GM12878 (cell line): Measurements from ENCODE around the gene DIP2B. TPM values are rescaled to one million over a fixed set of nuclear protein-coding genes. Genes with fewer than 3 reads are reported as not detected.
A peak's percentile ranks its signal among the peaks of the same experiment; 100 is the strongest.

Experiments used
- ASH2L ChIP-seq: fragments of 300-600, 200-600 bp; sonication (generic); IDR thresholded peaks from 2 replicates; pipeline ENCODE4 v1.6.1; 2017; ENCODE audit warnings: low read depth, mild to moderate bottlenecking, borderline replicate concordance
- ATF7 ChIP-seq: fragments of 450-650 bp; IDR thresholded peaks from 2 replicates; pipeline ENCODE4 v1.6.1; 2016; ENCODE audit warnings: low read depth, mild to moderate bottlenecking
- BACH1 ChIP-seq: fragments of 450-650 bp; IDR thresholded peaks from 2 replicates; pipeline ENCODE4 v1.6.1; 2017; ENCODE audit warnings: mild to moderate bottlenecking, borderline replicate concordance
- BCLAF1 ChIP-seq: fragments of 450-650 bp; IDR thresholded peaks from 2 replicates; pipeline ENCODE4 v1.6.1; 2017; ENCODE audit warnings: antibody characterized with exemption, mild to moderate bottlenecking, moderate library complexity
- CEBPZ ChIP-seq: fragments of 150-350 bp; IDR thresholded peaks from 2 replicates; pipeline ENCODE4 v1.6.1; 2016; ENCODE audit warnings: low read depth, low read length
- CHD1 ChIP-seq: IDR thresholded peaks from 2 replicates; pipeline ENCODE4 v1.6.1; 2012; ENCODE audit warnings: low read depth, low read length, improper control_type of control experiment
- ESRRA ChIP-seq: IDR thresholded peaks from 2 replicates; pipeline ENCODE4 v1.6.1; 2012; ENCODE audit warnings: mild to moderate bottlenecking, low read length, improper control_type of control experiment
- MYC ChIP-seq: IDR thresholded peaks from 2 replicates; pipeline ENCODE4 v1.6.1; 2011; ENCODE audit warnings: mild to moderate bottlenecking, low read length, moderate library complexity, inconsistent platforms; ENCODE audit not compliant: insufficient read depth, insufficient replicate concordance, insufficient read length, severe bottlenecking
- PAX8 ChIP-seq: fragments of 450-650 bp; IDR thresholded peaks from 2 replicates; pipeline ENCODE4 v1.6.1; 2017; ENCODE audit warnings: mild to moderate bottlenecking, moderate library complexity
- RBBP5 ChIP-seq: fragments of 200-600 bp; sonication (generic); conservative IDR thresholded peaks from 2 replicates; pipeline ENCODE4 v1.6.1; 2016
- RUNX3 ChIP-seq: IDR thresholded peaks from 2 replicates; pipeline ENCODE4 v1.6.1; 2012; ENCODE audit warnings: low read length, inconsistent platforms
- STAT1 ChIP-seq: fragments of 450-650 bp; conservative IDR thresholded peaks from 2 replicates; pipeline ENCODE4 v1.6.1; 2014; ENCODE audit warnings: antibody characterized with exemption, mild to moderate bottlenecking
- USF1 ChIP-seq: IDR thresholded peaks from 2 replicates; pipeline ENCODE4 v1.6.1; 2011; ENCODE audit warnings: borderline replicate concordance, low read depth, mild to moderate bottlenecking, moderate library complexity, mixed read lengths, low read length; ENCODE audit not compliant: insufficient read depth; ENCODE audit errors: extremely low read length
- ZBTB4 ChIP-seq: fragments of 450-650 bp; formaldehyde crosslinking; IDR thresholded peaks from 2 replicates; pipeline ENCODE4 v1.4.0; 2022; ENCODE audit warnings: mild to moderate bottlenecking, moderate library complexity
- polyA plus RNA-seq, 11 experiments: library from polyadenylated mRNA; depleted of rRNA in 4 of 11; unstranded in 6 of 11; stranded (reverse) in 5 of 11; fragments of >200 nt; fragmentation: Nextera tagmentation in 4 of 11; fragmentation: Illumina TruSeq in 1 of 11; extraction: Ambion mirVana in 4 of 11; extraction: Trizol in 1 of 11; gene quantifications; 1 replicate in 1 of 11; 2 replicates in 10 of 11; pipeline versions ENCODE4 v1.2.1 to v1.2.3, GENCODE V29; 2011 to 2016; ENCODE audit warnings: inconsistent platforms in 2 of 11, missing spikeins in 2 of 11, low read depth in 1 of 11
- total RNA-seq, 4 experiments: library from RNA; depleted of rRNA in 3 of 4; stranded (reverse); fragments of >200 nt in 3 of 4; fragmentation: Illumina TruSeq in 1 of 4; extraction: Trizol in 1 of 4; gene quantifications; 2 replicates each; pipeline versions ENCODE4 v1.2.1 to v1.2.3, GENCODE V29; 2013 to 2021
- TF ChIP-seq, protein P1 (sequence below): fragments of 450-650 bp; formaldehyde crosslinking; IDR thresholded peaks from 2 replicates; pipeline ENCODE4 v1.5.0; 2022; ENCODE audit warnings: mild to moderate bottlenecking, missing genetic modification characterization

The DIP2B gene
- total and polyA plus RNA-seq, 10 of the 15 experiments (the other 5 are each of a cell fraction or from before 2014, with no cell fraction given): 4.5 to 30.0 (median 18.6) TPM

DNA sequence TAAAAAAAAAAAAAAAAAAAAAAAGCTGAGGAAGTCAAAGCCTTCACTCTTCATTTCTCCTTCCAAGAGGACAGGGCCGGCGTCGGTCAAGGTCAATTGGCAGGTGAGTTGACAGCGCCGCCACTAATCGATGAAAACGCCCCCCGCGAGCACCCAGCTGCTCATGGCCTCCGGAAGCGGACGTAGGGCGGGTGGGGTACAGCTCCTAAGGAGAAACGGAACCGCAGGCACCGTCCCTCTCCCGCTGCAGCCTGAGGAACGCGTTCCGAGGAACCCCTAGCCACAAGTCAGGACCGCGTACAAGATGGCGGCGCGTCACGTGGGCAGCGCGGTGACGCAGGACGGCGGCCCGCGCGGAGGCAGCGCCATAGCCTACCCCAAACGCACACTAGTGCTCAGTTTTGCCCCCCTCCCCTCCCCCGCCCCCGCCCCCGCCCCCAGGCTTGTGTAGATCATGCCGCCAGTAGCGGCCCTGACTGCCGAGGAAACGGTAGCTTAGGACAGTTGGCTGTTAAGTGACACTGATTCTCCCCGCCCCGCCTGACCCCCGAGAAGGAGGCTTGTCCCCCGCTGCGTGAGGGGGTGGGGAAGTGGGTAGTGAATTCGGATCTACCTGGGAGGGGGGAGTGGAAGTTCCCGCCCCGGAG is 259.0 kb downstream of the DIP2B start, which contains the start of gene ATF1 (continued):
- TF ChIP-seq USF1 (peak; percentile 98), BACH1 (peak; percentile 37; the same call in 1 of the 2 replicates), ZBTB4 (CRISPR knock-in tag) (no peak), PAX8 (no peak), STAT1 (0 out of 2 replicates have a peak, but pooled peaks have one; percentile 37), ESRRA (peak; percentile 91), CEBPZ (no peak), CHD1 (no peak), RBBP5 (no peak), ATF7 (no peak), MYC (peak; percentile 78), RUNX3 (peak; percentile 89), ASH2L (no peak), BCLAF1 (no peak)
- TF ChIP-seq, protein P1, sequence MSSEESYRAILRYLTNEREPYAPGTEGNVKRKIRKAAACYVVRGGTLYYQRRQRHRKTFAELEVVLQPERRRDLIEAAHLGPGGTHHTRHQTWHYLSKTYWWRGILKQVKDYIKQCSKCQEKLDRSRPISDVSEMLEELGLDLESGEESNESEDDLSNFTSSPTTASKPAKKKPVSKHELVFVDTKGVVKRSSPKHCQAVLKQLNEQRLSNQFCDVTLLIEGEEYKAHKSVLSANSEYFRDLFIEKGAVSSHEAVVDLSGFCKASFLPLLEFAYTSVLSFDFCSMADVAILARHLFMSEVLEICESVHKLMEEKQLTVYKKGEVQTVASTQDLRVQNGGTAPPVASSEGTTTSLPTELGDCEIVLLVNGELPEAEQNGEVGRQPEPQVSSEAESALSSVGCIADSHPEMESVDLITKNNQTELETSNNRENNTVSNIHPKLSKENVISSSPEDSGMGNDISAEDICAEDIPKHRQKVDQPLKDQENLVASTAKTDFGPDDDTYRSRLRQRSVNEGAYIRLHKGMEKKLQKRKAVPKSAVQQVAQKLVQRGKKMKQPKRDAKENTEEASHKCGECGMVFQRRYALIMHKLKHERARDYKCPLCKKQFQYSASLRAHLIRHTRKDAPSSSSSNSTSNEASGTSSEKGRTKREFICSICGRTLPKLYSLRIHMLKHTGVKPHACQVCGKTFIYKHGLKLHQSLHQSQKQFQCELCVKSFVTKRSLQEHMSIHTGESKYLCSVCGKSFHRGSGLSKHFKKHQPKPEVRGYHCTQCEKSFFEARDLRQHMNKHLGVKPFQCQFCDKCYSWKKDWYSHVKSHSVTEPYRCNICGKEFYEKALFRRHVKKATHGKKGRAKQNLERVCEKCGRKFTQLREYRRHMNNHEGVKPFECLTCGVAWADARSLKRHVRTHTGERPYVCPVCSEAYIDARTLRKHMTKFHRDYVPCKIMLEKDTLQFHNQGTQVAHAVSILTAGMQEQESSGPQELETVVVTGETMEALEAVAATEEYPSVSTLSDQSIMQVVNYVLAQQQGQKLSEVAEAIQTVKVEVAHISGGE (CRISPR knock-in tag): no peak
